Right kidney (tissue), 1 donor: ENCODE results near the gene HHIP.

ENCODE experiments used
- DNase-seq: peaks from one replicate; pipeline ENCODE4 v3.0.0-alpha.2; 2016

HHIP gene

GRCh38 chr4:144705601-144706590 is 59.9 kb downstream of the HHIP start:
- no peak for DNase-seq

- DNase-seq: no peak
Measured at GRCh38 chr4:144709159-144709558, 63.2 kb downstream of the HHIP start.

GRCh38 chr4:144709793-144710525 is 64.0 kb downstream of the HHIP start:
- DNase-seq: no peak

GRCh38 chr4:144710526-144710912 is 64.6 kb downstream of the HHIP start:
- no peak for DNase-seq

- DNase-seq: no peak
Measured at GRCh38 chr4:144711700-144712456, 65.9 kb downstream of the HHIP start.

- DNase-seq: no peak
Measured at GRCh38 chr4:144712775-144713174, 66.8 kb downstream of the HHIP start.

GRCh38 chr4:144714166-144714565 is 68.2 kb downstream of the HHIP start:
- DNase-seq: no peak

- no peak for DNase-seq
Measured at GRCh38 chr4:144715230-144715629, 69.3 kb downstream of the HHIP start.

- DNase-seq: no peak
Measured at GRCh38 chr4:144716778-144717177, 70.8 kb downstream of the HHIP start.

GRCh38 chr4:144718958-144719512 is 73.1 kb downstream of the HHIP start:
- no peak for DNase-seq

GRCh38 chr4:144720491-144720890 is 74.5 kb downstream of the HHIP start:
- no peak for DNase-seq

GRCh38 chr4:144721994-144722393 is 76.0 kb downstream of the HHIP start:
- no peak for DNase-seq

GRCh38 chr4:144723471-144723870 is 77.5 kb downstream of the HHIP start:
- DNase-seq: no peak

- no peak for DNase-seq
Measured at GRCh38 chr4:144729175-144729574, 83.2 kb downstream of the HHIP start.

GRCh38 chr4:144732584-144733428 is 86.8 kb downstream of the HHIP start:
- no peak for DNase-seq

GRCh38 chr4:144733566-144733965 is 87.6 kb downstream of the HHIP start:
- no peak for DNase-seq

- no peak for DNase-seq
Measured at GRCh38 chr4:144734522-144734921, 88.6 kb downstream of the HHIP start.

GRCh38 chr4:144738649-144739048 is 92.7 kb downstream of the HHIP start:
- DNase-seq: no peak

GRCh38 chr4:144739511-144740033 is 93.6 kb downstream of the HHIP start:
- DNase-seq: no peak

- no peak for DNase-seq
Measured at GRCh38 chr4:144740316-144740715, 94.4 kb downstream of the HHIP start.
